ENCODE measurements around the gene ABCC1. TPM values are rescaled to one million over a fixed set of nuclear protein-coding genes. Genes with fewer than 3 reads are reported as not detected.

Gene ABCC1
- polyA plus RNA-seq, 1 experiment = 69.7 TPM

DNA sequence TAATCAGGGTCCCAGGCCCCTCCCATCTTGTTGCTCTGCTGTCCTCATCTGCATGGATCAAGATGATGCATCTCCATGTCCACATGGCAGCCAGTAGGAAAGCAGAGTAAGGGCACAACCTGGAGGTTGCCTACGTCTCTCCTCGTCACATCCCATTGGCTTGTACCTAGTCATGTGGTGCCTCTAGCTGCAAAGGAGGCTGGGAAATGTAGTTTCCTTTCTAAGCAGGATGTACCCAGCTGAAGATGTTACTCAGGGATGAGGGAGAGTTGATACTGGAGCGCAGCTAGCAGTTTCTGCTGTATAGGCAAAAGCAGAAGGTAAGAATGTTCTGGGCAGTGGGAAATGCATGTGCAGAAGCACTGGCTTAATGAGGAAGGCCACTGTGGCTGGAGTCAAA lies 20.8 kb downstream of the ABCC1 start:
- DNase-seq (ENCODE audit: low read depth, low spot score) = no peak
- CTCF ChIA-PET = interaction anchor here (0.5 to 1.0 kb wide), 3 partner anchors 17 to 158 kb away, joined by 3 to 5 read pairs (median 3); no protein-coding TSS in a partner anchor
- POLR2A ChIA-PET = interaction anchor here (0.5 kb wide), 1 partner anchor 227 kb away, joined by 5 read pairs; no protein-coding TSS in a partner anchor
- Histone ChIP-seq H3K27me3 (ENCODE audit: control insufficient read depth, insufficient read depth, low read length) (no peaks in the 10 kb centered on the region), H3K4me3 (ENCODE audit: low read depth, low read length) (no peak overlapping the region), H3K27ac (ENCODE audit: low read depth, low read length) (peak overlapping the region; percentile 42), H3K9me3 (ENCODE audit: control insufficient read depth, insufficient read depth, low read length) (peaks cover 4% of the 10 kb centered on the region; the same call in 1 of the 2 replicates)
- TF ChIP-seq, protein P1, sequence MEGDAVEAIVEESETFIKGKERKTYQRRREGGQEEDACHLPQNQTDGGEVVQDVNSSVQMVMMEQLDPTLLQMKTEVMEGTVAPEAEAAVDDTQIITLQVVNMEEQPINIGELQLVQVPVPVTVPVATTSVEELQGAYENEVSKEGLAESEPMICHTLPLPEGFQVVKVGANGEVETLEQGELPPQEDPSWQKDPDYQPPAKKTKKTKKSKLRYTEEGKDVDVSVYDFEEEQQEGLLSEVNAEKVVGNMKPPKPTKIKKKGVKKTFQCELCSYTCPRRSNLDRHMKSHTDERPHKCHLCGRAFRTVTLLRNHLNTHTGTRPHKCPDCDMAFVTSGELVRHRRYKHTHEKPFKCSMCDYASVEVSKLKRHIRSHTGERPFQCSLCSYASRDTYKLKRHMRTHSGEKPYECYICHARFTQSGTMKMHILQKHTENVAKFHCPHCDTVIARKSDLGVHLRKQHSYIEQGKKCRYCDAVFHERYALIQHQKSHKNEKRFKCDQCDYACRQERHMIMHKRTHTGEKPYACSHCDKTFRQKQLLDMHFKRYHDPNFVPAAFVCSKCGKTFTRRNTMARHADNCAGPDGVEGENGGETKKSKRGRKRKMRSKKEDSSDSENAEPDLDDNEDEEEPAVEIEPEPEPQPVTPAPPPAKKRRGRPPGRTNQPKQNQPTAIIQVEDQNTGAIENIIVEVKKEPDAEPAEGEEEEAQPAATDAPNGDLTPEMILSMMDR (IDR thresholded peaks at IDR 0.05; ENCODE audit: low read depth, low read length) = no peak

DNA sequence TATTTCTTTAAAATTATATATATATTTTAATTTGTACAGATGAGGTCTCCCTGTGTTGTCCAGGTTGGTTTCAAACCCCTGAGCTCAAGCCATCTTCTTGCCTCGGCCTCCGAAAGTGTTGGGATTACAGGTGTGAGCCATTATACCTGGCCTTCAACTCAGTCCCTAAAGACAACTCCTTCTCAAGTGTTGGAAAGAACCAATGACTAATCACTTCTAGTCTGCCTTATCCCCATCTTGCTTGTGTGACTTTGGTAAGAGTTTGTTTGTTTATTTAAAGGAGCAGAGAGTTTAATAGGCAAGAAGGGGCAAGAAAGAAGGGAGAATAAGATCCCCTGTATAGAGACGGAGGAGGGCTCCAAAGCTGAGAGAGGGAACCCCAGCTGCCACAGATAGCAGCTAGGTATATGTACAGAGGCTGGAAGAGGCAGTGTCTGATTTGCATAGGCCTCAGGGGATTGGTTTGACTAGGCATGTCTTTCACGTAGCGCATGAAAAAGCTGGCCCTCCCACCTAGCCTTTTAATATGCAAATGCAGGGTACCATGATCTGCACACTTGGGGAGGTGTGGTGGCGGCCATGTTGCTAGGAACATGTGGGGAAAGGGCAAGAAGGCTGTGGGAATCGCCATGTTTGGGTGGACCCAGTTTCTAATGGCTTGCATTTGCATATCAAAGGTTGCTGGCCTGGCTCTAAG lies 21.5 kb downstream of the ABCC1 start:
- CTCF ChIA-PET = interaction anchor here (0.5 kb wide), 1 partner anchor 18 kb away, joined by 5 read pairs; no protein-coding TSS in a partner anchor
- POLR2A ChIA-PET = interaction anchor here (0.5 kb wide), 1 partner anchor 228 kb away, joined by 5 read pairs; no protein-coding TSS in a partner anchor
- H3K27ac ChIP-seq (ENCODE audit: low read depth, low read length) = peak overlapping the region; percentile 82
- no peak for DNase-seq (ENCODE audit: low read depth, low spot score)
- TF ChIP-seq, protein P1 (IDR thresholded peaks at IDR 0.05; ENCODE audit: low read depth, low read length) = no peak
- H3K27me3 ChIP-seq (ENCODE audit: control insufficient read depth, insufficient read depth, low read length) = no peaks in the 10 kb centered on the region
- peaks cover 4% of the 10 kb centered on the region; the same call in 1 of the 2 replicates for H3K9me3 ChIP-seq (ENCODE audit: control insufficient read depth, insufficient read depth, low read length)
- H3K4me3 ChIP-seq (ENCODE audit: low read depth, low read length) = no peak overlapping the region

- CTCF ChIA-PET = no interaction called here
- DNase-seq (ENCODE audit: low read depth, low spot score) = no peak
- Histone ChIP-seq H3K9me3 (ENCODE audit: control insufficient read depth, insufficient read depth, low read length) (peaks cover 4% of the 10 kb centered on the region; the same call in 1 of the 2 replicates), H3K27me3 (ENCODE audit: control insufficient read depth, insufficient read depth, low read length) (no peaks in the 10 kb centered on the region), H3K4me3 (ENCODE audit: low read depth, low read length) (no peak overlapping the region), H3K27ac (ENCODE audit: low read depth, low read length) (peak overlapping the region; percentile 82)
- TF ChIP-seq, protein P1 (IDR thresholded peaks at IDR 0.05; ENCODE audit: low read depth, low read length) = no peak
- POLR2A ChIA-PET = no interaction called here
These were observed 22.0 kb downstream of the ABCC1 start for GRCh38 chr16:15971440-15971815.

- H3K27ac ChIP-seq (ENCODE audit: low read depth, low read length) = peak overlapping the region; percentile 82
- no peaks in the 10 kb centered on the region for H3K27me3 ChIP-seq (ENCODE audit: control insufficient read depth, insufficient read depth, low read length)
- H3K4me3 ChIP-seq (ENCODE audit: low read depth, low read length) = no peak overlapping the region
- peaks cover 4% of the 10 kb centered on the region; the same call in 1 of the 2 replicates for H3K9me3 ChIP-seq (ENCODE audit: control insufficient read depth, insufficient read depth, low read length)
- CTCF ChIA-PET = no interaction called here
- no peak for DNase-seq (ENCODE audit: low read depth, low spot score)
- POLR2A ChIA-PET = interaction anchor here (0.7 kb wide), 1 partner anchor 12 kb away, joined by 15 read pairs; no protein-coding TSS in a partner anchor
- TF ChIP-seq, protein P1 (IDR thresholded peaks at IDR 0.05; ENCODE audit: low read depth, low read length) = no peak
These were observed 22.8 kb downstream of the ABCC1 start for GRCh38 chr16:15972046-15972868.

Data from AG04450 (cell line).